LNCAP (cell line): ENCODE results near the gene COTL1.

Experiments used
- TF ChIP-seq, protein P1 (sequence below): fragments of 450-650 bp; IDR thresholded peaks from 2 replicates; pipeline ENCODE4 v1.5.1; 2017; ENCODE audit warnings: mild to moderate bottlenecking

COTL1 gene

DNA sequence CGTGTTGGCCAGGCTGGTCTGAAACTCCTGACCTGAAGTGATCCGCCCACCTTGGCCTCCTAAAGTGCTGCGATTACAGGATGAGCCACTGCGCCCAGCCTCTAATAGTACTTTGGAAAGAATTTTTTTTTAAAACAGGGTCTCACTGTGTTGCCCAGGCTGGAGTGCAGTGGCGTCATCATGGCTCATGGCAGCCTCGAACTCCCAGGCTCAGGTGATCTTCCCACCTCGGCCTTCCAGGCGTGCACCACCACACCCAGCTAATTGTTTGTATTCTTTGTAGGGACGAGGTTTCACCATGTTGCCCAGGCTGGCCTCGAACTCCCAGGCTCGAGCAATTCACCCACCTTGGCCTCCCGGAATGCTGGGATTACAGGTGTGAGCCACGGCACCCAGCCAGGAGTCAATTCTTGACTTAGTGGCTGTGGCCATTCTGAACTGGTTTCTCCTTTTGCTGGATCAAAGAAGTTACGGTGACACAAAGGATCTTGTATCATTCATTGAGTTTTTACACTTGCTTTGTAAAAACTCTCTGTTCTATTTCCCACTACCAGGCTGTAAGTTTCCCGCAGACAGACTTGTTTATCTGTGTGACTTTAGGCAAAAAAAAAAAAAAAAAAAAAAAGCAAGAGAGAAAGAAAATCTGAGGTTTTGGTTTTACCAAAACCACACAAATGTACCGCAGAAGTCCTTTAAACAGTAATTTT is 12.7 kb upstream of the COTL1 start:
- TF ChIP-seq, protein P1, sequence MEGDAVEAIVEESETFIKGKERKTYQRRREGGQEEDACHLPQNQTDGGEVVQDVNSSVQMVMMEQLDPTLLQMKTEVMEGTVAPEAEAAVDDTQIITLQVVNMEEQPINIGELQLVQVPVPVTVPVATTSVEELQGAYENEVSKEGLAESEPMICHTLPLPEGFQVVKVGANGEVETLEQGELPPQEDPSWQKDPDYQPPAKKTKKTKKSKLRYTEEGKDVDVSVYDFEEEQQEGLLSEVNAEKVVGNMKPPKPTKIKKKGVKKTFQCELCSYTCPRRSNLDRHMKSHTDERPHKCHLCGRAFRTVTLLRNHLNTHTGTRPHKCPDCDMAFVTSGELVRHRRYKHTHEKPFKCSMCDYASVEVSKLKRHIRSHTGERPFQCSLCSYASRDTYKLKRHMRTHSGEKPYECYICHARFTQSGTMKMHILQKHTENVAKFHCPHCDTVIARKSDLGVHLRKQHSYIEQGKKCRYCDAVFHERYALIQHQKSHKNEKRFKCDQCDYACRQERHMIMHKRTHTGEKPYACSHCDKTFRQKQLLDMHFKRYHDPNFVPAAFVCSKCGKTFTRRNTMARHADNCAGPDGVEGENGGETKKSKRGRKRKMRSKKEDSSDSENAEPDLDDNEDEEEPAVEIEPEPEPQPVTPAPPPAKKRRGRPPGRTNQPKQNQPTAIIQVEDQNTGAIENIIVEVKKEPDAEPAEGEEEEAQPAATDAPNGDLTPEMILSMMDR, result no peak

GRCh38 chr16:84630009-84630408 is 12.1 kb upstream of the COTL1 start:
- TF ChIP-seq, protein P1, result no peak

GRCh38 chr16:84629580-84629979 is 11.7 kb upstream of the COTL1 start:
- TF ChIP-seq, protein P1, result no peak

GRCh38 chr16:84628226-84628731 is 10.4 kb upstream of the COTL1 start:
- TF ChIP-seq, protein P1, result no peak

DNA sequence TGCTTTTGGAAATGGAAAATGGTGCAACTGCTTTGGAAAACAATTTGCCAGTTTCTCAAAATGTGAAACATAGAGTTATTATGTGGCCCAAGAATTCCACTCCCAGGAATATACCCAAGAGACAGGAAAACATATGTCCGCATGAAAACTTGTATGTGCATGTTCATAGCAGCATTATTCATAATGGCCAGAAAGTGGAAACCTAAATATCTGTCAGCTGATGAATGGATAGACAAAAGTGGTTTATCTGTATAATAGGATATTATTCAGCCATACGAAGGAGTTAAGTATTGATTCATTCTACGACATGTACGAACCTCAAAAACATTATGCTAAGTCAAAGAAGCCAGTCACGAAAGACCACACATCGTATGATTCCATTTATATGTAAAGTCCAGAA is 7.7 kb upstream of the COTL1 start:
- TF ChIP-seq, protein P1, result no peak

- TF ChIP-seq, protein P1, result no peak
Observed at GRCh38 chr16:84618581-84619460, 943 bp upstream of the COTL1 start.

DNA sequence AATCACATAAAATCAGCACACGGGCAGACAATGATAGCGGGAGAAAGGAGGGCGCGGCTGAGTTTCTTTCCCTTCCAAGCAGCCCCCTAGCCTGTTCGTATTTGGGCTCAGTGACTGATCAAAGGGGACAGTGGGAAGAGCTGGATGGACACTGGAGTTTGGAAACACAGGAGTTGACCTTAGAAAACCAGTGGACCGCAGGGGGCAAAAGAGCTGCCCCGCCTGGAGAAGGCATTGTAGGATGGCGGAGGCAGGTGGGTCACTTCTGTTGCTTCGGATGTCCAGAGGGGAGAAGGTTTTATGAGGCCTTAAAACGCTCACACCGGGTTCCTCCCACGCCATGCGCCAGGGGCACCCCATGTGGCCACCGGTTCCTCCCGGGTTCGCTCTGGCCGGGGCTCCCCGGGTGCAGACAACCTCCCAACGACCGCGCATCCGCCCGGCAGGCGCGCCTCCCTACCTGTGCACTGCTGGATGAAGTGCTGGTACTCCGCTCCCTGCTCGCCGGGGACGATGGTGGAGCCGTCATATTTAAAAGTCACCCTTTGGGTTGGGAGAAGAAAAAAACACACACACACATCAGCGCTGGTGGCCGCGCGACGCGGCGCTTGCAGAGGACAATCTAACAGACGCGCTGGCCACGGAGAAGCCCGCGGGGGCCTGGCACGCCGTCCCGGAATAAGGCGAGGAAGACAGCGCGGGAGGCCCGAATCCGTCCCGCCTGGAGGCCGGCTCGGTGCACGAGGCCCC is 662 bp downstream of the COTL1 start:
- TF ChIP-seq, protein P1, result no peak
